Stimulated activated CD8-positive, alpha-beta memory T cell treated with anti-CD3 and anti-CD28 coated beads, Interleukin-4, amount 100 ng/mL, for 1 hour (primary cell): ENCODE data around the gene ANK3.
"Not testable (repeated sequence)": the region's sequence is repeated elsewhere in the genome, so short reads cannot be mapped to it uniquely, and the experiment has no call there.

Source experiments
- DNase-seq, 2 donors: peaks; one replicate each; pipeline ENCODE4 v3.0.0-alpha.2; 2020; ENCODE audit warnings: low read depth in 2 of 2, low spot score in 1 of 2

ANK3 gene

DNA sequence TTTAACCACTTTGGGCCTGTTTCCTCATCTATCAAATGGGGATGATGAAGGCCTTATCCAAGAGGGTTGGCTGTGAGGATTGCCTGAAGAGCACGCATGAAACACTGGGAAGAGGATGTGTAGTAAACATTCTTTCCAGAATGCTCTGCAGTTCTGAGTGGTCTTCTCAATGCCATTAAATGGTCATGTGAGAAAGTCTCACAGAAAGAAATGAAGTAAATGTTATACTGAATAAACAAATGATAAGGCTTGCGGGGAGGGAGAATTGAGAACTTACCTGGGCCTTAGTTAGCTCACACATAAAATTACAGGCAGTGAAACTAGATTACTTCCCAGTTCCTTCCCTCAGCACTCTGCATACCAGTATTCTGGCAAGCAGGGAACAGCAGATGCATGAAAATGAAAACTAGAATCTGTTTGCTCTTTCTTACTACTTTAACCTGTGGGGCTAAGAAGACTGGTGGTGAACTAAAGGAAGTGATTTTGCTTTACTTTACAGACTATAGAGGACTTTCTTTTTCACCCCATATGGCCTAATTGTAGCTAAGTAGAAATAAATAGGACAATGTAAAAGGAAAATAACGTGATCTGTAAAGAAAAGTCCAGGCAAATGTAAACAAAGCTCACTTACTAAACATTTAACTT lies 348.1 kb downstream of the ANK3 start:
- no peak for DNase-seq

DNA sequence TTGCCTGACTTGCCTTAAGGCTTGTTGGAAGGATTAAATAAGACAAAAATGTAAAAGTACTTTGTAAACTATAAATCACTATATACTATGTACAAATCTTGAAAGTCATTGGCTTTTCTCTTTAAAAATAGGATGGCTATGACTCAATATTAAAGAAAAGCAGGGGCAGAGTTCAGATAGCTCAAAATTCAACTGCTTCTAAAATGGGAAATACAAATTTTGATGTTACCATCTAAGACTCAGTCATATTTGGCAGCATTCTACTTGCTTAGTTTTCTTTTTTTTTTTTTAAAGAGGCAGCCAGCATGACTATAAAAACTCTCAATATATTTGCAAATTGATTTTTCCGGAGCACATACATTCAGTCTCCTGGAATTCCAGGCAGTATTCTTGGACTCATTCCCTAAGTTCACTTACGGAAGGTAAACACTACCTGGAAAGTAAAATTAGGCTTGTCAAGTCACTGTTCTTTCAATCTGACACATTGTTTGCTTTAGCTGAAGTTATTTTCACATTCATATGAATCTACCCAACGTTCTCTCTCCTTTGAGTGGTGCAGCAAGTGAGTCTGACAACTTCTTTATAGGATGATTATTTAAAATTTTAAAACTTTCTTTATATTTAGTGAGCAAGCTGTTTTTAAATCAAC lies 349.5 kb downstream of the ANK3 start:
- DNase-seq: no peak

DNA sequence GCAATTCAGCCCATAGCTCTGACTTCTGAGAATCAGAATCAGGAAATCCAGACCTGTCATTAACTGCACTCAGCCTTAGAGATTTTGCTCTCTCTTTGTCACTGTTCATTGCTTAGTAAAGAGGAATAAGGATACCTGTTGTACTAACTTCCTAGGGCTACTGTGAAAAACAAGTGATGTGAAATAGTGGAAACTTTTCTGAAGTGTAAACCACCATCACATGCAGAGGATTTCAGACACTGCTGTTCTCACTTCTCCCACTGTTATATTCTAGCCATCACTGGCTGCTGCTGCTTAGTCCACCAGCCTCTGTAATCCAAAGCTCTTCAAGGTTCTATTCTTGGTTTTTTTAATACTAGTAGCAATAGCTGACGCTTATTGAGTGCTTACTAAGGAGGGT lies 353.7 kb downstream of the ANK3 start:
- no peak for DNase-seq

DNA sequence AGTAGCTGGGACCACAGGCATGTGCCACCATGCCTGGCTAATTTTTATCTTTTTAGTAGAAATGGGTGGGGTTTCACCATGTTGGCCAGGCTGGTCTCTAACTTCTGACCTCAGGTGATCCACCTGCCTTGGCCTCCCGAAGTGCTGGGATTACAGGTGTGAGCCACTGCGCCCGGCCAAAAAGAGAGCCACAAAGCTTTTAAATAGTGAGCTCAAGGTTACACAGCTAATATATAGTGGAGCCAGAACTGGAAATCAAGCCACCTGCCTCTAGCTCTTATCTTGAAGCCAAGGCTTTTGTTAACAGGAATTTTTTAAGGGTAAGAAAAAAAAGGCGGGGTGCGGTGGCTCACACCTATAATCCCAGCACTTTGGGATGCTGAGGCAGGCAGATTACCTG lies 354.3 kb downstream of the ANK3 start:
- DNase-seq: not testable (repeated sequence)

DNA sequence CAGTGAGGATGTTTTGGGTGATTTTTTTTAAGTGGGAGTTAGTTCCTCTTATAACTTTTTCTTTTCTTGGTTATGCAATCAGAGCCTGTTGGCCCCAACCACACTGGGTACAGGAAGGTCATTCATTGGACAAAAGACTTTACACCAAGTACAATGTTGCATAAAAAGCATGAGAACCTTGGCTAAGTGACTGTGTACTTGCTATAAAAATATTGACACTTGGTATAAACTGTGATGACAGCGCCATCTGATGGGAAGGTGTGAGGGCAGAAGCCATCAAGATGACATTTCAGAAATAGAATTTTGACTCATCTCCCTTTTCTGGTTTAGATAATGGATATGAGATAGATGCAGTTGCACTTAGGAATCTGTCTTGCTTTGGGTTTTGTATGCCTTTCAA lies 357.0 kb downstream of the ANK3 start:
- DNase-seq: no peak

DNA sequence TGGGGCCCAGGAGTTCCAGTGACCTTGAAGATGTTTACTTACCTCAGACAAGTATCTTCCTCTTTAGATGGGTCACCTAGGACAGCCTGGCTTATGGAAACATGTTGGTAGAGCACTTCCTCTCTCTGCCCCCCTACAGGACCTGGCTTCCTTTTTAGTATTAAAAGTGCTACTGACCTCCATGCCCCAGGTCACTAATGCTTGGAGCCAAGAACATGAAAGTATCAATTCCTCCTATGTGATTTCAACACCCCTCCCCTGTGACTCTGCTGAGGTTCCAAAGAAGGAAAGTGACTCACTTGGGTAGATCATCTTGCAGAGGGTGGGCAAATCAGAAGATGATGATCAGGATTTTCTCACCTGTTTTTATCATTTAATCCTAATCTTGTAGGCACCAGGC lies 358.0 kb downstream of the ANK3 start:
- DNase-seq: no peak

DNA sequence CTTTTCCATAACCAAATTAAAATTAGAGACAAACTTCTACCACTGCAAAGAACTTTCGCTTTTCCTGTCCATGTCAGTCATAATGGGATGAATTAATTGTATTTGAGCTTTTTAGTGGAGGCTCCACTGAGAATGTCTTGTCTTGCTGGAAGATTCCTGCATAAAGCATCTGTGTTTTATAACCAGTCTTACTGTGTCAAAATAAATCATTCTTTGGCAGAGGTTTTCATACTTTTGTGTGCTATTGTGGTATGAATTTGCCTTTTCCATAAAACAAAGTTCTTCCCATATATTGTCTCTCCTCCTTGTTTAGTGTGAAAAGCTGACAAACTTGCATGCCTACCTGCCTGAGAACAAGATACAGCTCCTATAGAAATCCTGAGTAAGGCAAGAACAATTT lies 358.5 kb downstream of the ANK3 start:
- DNase-seq: no peak

DNA sequence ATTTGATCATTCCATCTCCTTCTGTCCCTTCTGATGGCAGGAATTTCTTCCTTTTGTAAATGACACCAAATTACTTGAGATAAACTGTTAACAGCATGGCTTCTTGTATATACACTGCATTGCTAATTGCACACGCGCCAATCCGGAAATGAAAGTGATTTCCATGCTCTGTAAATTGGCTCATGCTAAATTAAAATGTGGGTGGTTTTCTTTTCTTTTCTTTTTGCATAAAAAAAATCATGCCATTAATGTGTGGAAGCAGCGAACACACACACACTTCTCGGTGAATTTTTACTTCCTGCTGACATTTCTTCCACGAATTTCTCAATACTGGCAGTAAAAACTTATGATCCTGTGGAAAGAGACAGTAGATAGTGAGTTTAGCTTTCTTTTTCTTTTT lies 360.2 kb downstream of the ANK3 start:
- no peak for DNase-seq

DNA sequence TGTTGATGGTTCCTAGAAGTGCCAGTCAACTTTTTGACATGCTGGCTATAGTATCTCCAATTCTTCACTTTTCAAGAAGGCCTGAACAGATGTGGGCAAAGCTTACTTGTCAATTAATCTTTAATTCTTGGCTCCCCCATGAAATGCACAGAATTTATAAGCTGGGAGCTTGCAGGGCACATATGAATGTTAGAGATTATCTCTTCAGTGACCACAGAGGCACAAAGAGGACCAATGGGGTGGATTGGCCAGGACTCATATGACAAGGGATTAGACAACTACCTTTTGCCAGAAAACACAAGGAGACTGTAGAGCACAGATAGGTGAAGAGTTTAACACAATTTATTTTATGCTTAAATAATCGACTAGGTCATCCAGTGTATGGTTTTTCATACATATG lies 361.6 kb downstream of the ANK3 start:
- DNase-seq: no peak

DNA sequence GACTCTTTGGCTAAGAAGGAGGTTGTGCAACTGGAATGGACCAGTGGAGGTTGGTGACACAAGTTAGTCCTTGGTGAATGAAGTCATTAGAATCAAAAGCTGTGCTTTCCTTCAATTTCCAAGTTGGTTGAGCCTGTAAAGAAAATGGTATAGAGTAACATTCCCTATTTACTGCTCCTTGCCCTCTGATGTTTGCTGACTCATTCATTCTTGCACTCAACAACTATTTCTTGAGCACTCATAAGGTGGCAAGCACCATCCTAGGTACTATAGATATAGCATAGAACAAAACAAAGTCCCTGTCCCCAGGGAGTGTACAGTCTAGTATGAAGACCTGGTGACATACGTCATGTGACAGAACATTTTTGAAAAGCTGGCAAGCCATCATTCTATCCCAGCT lies 364.4 kb downstream of the ANK3 start:
- no peak for DNase-seq

DNA sequence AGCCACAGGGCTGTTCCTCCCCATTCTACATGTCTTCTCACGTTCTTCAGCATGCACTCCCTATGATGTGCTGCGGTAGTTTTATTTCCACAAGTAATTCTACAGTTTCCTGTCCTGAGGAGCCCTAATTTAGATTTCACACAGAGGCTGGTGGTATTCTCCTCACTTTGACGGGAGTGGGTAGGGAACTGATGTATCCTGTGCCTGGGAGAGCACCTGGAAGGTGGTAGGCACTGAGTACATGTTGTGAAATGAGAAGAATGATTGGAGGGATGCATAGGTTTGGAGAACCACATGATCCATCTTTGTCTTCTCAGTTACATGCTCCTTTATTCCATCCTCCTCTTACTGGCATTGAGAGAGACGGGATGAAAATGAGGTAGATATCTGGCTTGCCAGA lies 365.2 kb downstream of the ANK3 start:
- no peak for DNase-seq

DNA sequence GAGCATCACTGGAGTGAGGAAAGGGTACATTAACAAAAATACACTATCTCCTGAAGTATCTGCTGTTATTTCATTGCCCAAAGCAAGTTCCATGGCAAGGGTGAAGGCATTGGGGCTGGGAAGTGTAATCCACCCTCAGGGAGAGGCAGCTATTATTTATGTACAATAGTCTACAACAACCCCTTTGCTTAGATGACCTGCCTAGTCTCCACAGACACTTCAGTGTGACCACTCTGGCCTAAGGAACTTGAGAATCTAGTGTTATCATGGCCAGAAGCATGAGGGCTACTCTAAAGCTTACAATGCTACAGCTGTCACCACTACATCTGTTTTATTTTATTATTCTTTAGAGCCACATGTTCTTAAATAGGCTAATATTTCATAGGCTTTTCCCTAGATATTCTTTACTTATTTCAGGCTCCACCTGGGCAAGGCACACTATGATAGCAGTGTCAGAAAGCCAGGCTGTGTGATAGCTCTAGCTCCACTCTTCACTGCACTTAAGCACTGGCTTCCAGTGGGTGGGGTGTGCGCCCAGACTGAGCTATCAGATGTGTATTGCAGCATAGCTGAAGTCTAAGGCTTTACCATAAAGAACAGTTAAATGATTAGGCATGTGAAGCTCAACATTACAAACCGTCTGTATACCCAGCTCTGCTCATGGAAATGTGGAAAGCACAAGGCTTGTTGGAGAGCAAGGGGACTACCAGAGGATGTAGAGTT lies 366.4 kb downstream of the ANK3 start:
- DNase-seq: no peak

DNA sequence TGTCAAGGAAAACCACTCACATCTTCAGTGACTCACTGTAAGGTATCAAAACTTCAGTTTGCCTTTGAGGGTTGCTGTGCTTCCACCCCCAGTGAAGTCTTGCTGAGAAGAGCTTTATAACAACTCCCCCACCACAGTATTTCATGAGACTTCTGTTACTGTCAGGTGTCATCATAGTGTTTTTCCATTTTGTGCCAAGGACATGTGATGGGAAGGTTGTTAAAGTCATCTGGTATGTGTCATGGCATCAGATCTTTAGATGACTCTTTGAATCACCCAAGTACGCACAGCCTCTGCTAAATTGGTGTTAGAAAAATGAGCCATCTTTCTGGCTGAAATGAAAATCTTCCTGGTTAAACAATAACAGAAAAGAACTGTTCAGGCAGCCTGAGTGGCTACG lies 368.3 kb downstream of the ANK3 start:
- no peak for DNase-seq

DNA sequence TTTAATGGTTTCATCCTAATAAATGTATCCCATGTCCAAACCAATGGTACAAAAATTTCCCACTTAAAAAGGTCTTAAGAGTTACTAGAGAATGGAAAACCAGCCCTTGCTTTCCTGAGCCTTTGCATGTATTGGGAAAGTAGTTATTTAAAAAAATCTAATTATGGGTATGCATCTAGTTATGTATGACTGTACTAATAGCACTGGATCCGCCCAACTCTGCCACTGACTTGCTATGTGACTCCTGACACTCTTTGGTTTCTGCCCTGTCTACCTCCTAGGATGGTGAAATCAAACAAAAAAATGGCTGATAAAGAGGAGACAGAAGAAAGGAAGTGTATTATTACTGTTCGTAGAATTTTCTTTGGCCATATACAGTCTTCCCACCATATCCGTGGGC lies 372.9 kb downstream of the ANK3 start:
- no peak for DNase-seq

DNA sequence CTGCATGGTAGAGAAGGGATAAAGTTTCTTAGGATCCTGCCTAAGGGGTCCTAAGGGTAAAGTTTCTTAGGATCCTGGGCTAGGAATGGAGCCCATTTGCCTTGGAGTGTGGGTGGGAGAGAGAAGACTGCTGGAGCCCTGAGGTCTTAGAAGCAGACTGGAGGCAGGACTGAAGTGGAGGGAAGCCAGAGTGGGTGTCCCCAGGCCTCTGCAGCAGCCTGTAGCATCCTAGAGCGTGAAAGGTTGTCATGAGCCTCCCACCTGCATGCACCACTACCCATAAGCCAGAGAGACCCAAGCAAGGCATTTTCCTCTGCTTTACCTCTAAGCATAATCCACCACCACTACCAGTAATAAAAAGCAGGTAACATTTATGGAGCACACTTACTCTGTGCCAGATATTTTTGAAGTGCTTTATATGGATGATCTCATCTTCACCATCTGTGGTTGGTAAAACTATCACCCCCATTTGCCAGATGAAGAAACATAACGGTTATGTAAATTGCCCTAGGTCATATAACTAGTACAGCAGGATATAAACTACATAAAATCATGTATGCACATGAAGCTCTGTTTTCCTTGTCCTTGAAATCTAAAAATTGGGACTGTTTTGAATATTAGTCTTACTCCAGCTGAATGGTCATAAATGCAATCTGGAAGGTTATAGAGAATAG lies 379.8 kb downstream of the ANK3 start:
- DNase-seq: no peak

DNA sequence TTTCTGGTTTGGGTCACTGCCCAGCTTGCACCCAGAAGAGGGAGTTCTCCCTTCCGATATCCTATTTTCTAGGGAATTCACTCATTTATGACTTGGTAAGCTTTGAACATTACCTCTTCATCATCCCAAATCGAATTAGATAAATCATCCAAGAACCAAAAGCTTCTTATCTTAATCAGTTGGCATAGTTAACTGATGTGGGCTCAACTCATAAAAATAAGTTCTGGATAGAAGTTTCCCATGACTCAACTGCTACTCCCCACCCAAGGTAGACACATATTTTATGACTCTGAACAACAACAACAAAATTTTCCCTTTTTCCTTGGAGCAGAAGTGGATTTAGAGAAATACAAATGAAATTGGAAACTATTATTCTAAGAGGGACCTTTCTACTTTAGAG lies 380.4 kb downstream of the ANK3 start:
- no peak for DNase-seq

DNA sequence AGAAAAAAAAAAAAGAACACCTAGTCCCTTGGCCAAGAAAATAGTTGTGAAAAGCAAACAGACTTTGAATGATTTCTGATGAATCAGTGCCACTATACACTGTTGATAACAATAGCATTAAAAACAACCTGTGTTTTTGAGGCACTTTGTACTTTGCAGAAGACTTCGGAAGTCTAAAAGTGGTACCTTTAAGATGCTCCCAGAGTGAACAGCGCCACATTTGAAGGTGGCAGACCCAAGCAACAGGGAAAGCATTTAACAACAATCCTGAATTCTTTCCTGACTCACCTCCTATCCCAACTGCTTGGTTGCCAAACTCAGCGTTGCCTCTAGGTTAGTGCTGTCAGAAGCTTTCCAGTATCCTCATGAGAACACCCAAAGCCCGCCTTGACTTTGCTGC lies 380.9 kb downstream of the ANK3 start:
- no peak for DNase-seq

DNA sequence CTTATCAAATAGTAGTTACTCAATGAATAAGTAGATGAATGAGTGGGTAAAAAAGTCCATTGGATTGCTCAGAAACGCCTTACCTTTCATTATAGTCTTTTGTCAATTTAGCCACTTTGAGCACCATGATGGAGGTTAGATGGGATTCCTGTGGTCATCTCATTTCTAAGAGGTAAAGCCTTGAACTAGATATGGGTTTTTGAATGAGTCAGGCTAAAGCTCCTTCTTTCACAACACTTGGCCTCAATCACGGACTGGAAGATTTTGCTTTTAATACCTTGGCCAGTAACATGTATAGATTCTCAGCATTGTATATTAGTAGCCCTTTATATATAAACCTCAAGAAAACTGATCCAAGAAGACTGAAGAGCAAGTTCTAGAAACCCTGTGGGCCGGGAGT lies 383.6 kb downstream of the ANK3 start:
- DNase-seq: no peak

DNA sequence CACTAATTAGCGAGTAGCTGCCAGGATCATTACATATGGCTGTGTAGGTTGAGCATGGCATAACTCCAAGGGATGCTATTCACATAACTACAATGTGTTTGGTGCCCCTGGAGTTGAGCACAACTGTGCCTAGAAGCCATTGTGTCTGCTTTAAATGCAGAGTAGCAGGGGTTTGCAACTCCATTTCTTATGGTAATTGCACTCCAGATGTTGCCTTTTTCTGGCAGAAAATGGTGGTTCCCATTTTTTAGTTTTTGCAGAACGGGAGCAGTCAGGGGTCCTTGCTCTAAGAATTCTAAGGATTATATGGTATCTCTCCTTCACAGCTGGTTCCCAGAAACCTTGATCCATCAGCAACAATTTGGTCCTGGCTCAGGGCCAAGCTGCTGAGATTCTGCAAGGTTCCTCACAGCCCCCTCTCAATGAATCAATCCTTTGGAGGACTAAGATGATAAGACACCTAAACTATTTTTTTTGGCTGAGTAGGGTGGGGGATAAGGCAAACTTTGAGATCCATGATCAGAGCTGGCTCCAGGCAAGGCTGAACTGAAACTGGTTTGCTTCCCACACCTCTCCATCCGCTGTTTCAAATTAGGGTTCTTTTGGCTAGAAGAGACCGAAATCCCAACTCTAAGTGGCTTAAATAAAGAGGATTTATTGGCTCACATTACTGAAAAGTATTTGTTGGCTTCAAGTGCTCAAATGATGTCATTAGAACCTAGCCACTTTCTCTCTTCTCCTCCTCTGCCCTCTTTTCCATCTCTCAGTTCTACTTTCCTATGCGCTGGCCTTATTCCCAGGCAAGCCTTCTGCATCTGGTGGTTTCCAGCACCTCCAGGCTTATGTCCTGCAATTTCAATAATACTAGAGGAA lies 385.8 kb downstream of the ANK3 start:
- DNase-seq: no peak

DNA sequence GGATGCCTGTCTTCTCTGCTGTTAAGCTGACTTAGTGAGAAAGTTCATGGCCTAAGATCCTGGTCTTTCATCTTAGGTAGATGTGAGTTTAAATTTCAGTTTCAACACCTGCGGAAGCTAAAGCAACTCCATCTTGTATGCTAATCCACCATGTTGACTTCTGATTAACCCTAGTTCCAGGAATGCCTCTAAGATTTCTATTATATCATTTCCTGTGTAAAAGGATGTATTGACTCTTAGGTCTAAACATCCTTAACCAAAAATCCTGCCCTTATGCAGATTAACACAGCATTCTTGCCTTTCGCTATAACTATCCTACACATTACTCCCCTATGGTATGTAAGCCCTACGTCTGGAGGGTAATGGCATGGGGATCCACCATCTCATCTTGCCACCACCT lies 388.9 kb downstream of the ANK3 start:
- no peak for DNase-seq

DNA sequence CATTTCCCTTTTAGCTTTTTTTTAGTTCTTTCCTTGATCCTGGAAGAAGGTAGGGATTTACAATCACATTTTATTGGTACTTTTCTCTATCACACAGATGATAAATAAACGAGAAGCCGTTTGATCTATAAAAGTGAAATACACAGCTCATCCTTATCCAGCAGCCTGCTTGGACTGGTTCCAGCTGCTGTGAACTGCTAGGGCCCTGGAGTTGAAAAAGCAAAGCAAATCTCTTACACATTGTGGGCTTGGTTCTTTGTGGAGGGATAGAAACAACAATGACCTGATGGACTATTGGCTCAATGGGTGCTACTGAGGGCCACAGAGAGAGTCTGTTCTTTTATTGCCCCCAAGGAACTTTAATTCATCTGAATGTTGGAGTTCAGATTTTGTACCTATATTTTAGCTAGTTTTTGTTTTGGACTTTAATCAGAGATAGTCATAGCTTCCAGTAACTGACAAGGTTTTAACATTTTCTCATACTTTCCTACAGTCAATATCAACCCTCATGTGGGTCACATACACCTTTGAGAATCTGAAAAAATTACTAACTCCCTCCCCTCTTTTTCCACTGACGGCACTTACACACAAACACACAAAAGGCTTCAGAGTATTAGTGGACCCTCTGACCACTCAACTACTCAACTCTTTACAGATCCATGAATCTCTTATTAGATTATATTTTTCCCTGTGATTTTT lies 391.7 kb downstream of the ANK3 start:
- DNase-seq: no peak
